ENCODE results near the gene DUSP22. TPM values are rescaled to one million over a fixed set of nuclear protein-coding genes. Genes with fewer than 3 reads are reported as not detected.

DUSP22 gene
- polyA plus RNA-seq, 1 donor = 25.1 TPM

DNA sequence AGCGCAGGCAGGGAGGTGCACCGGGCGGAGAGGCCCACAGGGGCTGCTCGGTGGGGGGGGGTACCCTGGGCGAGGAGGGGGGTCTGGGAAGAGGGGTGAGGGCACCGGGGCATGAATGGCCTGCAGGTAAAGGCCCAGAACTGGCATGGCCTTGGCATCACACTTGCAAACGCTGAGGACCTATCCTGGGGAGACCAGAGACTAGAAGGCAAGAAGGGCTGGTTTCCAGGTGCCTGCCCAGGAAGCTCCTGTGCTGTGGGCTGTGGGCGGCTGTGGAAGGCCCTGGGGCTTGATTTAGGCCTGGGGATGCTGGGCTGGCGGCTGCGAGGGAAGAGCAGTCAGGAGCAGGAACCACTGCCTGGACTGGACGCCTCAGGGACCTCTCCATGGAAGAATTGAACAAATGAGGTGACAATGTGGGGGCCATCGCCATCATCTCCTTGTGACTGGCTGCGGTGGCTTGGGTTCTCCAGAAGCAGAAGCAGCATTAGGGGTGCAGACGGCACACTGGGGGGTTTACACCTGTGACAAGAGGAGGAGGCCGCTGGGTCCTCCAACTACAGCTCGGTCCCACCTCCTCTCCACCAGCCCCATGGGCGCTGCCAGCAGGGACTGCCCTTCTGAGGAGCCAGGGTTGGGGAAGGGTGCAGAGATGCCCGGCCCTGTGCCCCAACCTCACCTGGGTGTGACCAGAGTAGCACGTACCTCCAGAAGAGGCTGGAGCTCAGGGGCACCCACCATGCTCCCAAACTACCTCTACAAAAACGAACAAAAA, 67.2 kb downstream of the DUSP22 start:
- Histone ChIP-seq H3K4me3 (ENCODE audit: low read length) (no peak overlapping the region), H3K9me3 (ENCODE audit: control insufficient read depth, low read depth, low read length) (peaks cover 13% of the 10 kb centered on the region), H3K27ac (ENCODE audit: low read length) (no peak overlapping the region), H3K4me1 (ENCODE audit: control insufficient read depth, insufficient read depth, low read length) (no peaks in the 10 kb centered on the region), H3K27me3 (ENCODE audit: control insufficient read depth, insufficient read depth, low read length) (no peaks in the 10 kb centered on the region), H3K36me3 (ENCODE audit: control insufficient read depth, insufficient read depth, low read length) (no peaks in the 10 kb centered on the region)
- 83% methylated on average over 1 of the region's 20 CpGs for WGBS (ENCODE audit: insufficient coverage, low lambda C conversion rate)
- no peak for DNase-seq

DNA sequence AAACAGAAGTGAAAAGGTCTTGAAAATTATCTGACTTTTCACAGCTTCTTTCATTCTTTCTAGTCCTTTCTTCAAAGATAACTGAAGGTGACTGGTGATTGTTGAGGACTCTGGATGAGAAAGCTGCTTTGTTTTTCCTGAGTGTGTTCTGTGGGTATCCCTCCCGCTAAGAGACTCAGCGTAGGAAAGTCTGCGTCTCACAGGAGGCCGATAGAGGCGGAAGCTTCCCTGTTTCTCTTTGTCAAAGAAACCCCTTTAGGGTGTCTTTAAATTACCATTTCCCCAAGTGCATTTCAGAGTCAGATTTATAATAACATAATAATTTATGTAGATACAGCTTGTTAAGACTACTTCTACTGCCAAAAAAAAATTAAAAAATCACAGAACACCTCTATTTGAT, 68.1 kb downstream of the DUSP22 start:
- H3K4me1 ChIP-seq (ENCODE audit: control insufficient read depth, insufficient read depth, low read length) = no peaks in the 10 kb centered on the region
- WGBS (ENCODE audit: insufficient coverage, low lambda C conversion rate) = 94% methylated on average over 3 of the region's 5 CpGs
- no peak for DNase-seq
- H3K4me3 ChIP-seq (ENCODE audit: low read length) = no peak overlapping the region
- H3K36me3 ChIP-seq (ENCODE audit: control insufficient read depth, insufficient read depth, low read length) = no peaks in the 10 kb centered on the region
- peaks cover 13% of the 10 kb centered on the region for H3K9me3 ChIP-seq (ENCODE audit: control insufficient read depth, low read depth, low read length)
- H3K27ac ChIP-seq (ENCODE audit: low read length) = no peak overlapping the region
- H3K27me3 ChIP-seq (ENCODE audit: control insufficient read depth, insufficient read depth, low read length) = no peaks in the 10 kb centered on the region

DNA sequence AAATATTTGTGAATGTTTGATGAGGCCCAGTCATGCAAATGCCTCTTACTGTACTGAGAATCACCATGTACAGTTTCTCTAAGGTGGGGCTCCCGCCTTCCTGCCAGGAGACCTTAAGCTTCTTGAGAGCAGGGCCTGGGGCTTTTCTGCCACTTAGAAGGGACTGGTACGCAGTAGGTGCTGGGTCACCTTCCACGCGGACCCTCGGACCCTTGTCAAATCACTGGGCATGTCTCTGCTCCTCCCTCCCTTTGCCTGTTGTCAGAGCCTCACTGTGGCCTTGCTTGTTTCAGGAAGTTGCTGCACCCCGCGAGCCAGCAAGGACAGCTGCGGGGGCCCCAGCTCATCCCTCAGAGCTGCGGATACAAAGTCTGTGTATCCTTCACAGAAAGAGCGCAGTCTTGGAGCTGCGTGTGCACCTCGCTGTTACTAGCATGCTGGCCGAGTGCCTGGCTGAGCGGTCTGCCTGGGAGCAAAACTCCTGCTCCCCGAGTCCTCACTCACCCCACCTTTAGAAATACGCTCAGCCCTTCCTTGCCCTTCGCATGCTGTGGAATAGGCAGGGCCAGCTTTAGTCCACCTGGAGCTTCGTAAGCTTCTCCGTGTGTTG, 68.6 kb downstream of the DUSP22 start:
- H3K9me3 ChIP-seq (ENCODE audit: control insufficient read depth, low read depth, low read length) = peaks cover 13% of the 10 kb centered on the region
- no peak overlapping the region for H3K27ac ChIP-seq (ENCODE audit: low read length)
- no peaks in the 10 kb centered on the region for H3K36me3 ChIP-seq (ENCODE audit: control insufficient read depth, insufficient read depth, low read length)
- H3K27me3 ChIP-seq (ENCODE audit: control insufficient read depth, insufficient read depth, low read length) = peaks cover under 1% of the 10 kb centered on the region
- no peak overlapping the region for H3K4me3 ChIP-seq (ENCODE audit: low read length)
- no peak for DNase-seq
- H3K4me1 ChIP-seq (ENCODE audit: control insufficient read depth, insufficient read depth, low read length) = no peaks in the 10 kb centered on the region
- WGBS (ENCODE audit: insufficient coverage, low lambda C conversion rate) = 88% methylated on average over 2 of the region's 19 CpGs

DNA sequence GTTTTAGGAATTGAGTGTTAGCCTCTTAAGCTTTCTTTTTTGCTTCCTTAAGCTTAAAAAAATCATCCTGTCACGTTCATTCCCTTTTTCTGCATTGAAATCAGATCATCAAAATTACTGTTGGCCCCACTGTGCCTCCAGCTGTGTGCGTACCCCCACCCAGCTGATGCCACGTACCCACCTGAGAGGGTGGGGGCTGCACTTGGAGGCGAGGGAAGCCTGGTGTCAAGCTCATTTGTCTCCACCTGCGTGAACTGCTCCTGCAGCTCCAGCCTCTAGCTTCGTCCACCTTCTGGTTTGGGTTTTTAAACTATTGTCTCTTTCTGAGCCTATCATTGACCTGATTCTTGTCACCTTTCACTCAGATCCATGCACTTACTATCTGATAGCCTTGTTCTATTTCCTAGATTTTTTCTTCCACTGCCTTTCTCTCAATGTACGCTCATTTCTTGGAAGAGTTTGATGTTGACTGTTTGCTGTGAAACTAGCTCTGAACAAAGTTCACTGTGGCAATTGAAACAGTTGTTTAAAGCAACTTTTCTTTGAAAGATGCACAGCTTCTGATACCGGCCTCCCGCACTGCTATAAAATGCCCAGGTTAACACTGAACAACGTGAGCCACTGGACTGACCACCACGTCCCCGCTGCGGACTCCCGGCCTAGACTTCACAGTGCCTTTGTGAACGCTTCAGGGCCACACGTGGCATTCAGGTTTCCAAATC, 69.3 kb downstream of the DUSP22 start:
- Histone ChIP-seq H3K4me3 (ENCODE audit: low read length) (no peak overlapping the region), H3K9me3 (ENCODE audit: control insufficient read depth, low read depth, low read length) (peaks cover 13% of the 10 kb centered on the region), H3K36me3 (ENCODE audit: control insufficient read depth, insufficient read depth, low read length) (no peaks in the 10 kb centered on the region), H3K27ac (ENCODE audit: low read length) (no peak overlapping the region), H3K27me3 (ENCODE audit: control insufficient read depth, insufficient read depth, low read length) (peaks cover 3% of the 10 kb centered on the region), H3K4me1 (ENCODE audit: control insufficient read depth, insufficient read depth, low read length) (no peaks in the 10 kb centered on the region)
- 85% methylated on average over 9 of the region's 16 CpGs for WGBS (ENCODE audit: insufficient coverage, low lambda C conversion rate)
- no peak for DNase-seq

DNA sequence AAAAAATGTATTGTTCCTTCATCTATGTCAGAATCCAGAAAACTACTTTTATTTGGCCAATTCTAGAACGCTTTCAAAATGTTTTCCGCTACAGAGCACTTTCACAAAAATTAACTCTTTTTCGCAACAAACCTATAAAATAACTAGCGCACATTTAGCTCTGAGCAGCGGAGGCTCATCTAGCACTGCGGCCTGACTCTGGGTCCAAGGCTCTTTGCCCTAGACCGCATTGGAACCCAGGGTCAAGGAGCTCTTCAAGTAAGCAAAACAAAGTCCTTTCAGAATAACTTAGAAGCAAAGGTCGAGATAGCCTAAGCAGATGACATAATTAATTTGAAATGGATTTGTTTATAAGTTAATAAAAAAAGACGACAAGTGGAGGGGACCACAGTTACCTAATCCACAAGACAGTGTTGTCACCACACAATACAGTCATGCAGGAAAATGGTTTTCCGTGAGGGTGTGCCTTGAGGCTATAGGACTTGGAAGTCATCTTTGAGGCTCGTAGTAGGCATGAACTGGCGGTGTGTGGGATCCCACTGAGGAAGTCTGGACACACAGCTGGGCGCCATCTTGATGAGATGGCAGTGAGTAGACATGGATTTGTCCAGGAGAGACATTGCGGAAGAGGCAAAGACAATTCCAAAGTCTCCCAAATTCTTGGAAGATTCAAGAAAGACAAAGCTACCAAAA, 70.1 kb downstream of the DUSP22 start:
- Histone ChIP-seq H3K27ac (ENCODE audit: low read length) (no peak overlapping the region), H3K27me3 (ENCODE audit: control insufficient read depth, insufficient read depth, low read length) (peaks cover 3% of the 10 kb centered on the region), H3K9me3 (ENCODE audit: control insufficient read depth, low read depth, low read length) (peaks cover 10% of the 10 kb centered on the region), H3K4me3 (ENCODE audit: low read length) (no peak overlapping the region), H3K4me1 (ENCODE audit: control insufficient read depth, insufficient read depth, low read length) (no peaks in the 10 kb centered on the region), H3K36me3 (ENCODE audit: control insufficient read depth, insufficient read depth, low read length) (no peaks in the 10 kb centered on the region)
- no peak for DNase-seq
- WGBS (ENCODE audit: insufficient coverage, low lambda C conversion rate) = 86% methylated on average over 7 of the region's 14 CpGs

DNA sequence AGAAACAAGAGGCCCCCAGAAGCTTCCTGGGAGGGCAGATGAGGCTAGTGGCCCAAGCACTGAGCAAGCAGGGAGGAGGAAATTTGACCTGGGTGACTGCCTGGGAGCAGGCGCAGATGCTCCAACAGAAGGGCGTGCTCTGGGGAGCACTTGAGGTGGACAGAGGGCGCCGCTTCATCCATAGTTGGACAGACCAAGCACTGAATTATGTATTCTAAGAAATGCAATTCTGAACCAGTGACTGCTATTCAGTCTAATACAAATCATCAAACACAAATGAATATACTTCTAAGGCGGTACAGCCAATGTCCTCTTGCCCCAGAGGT, 70.6 kb downstream of the DUSP22 start:
- no peak overlapping the region for H3K27ac ChIP-seq (ENCODE audit: low read length)
- H3K4me3 ChIP-seq (ENCODE audit: low read length) = no peak overlapping the region
- no peak for DNase-seq
- 88% methylated on average over 1 of the region's 5 CpGs for WGBS (ENCODE audit: insufficient coverage, low lambda C conversion rate)
- peaks cover 10% of the 10 kb centered on the region for H3K9me3 ChIP-seq (ENCODE audit: control insufficient read depth, low read depth, low read length)
- no peaks in the 10 kb centered on the region for H3K36me3 ChIP-seq (ENCODE audit: control insufficient read depth, insufficient read depth, low read length)
- peaks cover 3% of the 10 kb centered on the region for H3K27me3 ChIP-seq (ENCODE audit: control insufficient read depth, insufficient read depth, low read length)
- H3K4me1 ChIP-seq (ENCODE audit: control insufficient read depth, insufficient read depth, low read length) = no peaks in the 10 kb centered on the region

DNA sequence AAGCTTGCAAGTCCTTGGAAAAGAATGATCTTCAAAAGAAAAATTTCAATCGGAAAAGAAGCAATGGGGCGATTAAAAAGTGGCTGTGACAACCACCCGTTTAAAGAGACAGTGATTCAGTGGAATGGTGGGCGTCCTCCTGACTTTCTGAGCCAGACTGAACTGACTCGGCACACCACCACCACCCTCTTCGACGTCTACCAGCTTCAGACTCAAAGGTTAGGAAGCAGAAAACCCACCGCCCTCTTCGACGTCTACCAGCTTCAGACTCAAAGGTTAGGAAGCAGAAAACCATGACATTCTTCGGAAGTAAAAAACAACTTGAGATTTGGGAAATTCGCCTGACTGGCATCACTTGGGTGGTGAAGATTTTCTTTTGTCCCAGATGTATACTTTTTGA, 71.0 kb downstream of the DUSP22 start:
- Histone ChIP-seq H3K4me1 (ENCODE audit: control insufficient read depth, insufficient read depth, low read length) (no peaks in the 10 kb centered on the region), H3K27me3 (ENCODE audit: control insufficient read depth, insufficient read depth, low read length) (peaks cover 3% of the 10 kb centered on the region), H3K27ac (ENCODE audit: low read length) (no peak overlapping the region), H3K4me3 (ENCODE audit: low read length) (no peak overlapping the region), H3K36me3 (ENCODE audit: control insufficient read depth, insufficient read depth, low read length) (no peaks in the 10 kb centered on the region), H3K9me3 (ENCODE audit: control insufficient read depth, low read depth, low read length) (peaks cover 10% of the 10 kb centered on the region)
- no peak for DNase-seq
- 92% methylated on average over 11 of the region's 12 CpGs for WGBS (ENCODE audit: insufficient coverage, low lambda C conversion rate)

DNA sequence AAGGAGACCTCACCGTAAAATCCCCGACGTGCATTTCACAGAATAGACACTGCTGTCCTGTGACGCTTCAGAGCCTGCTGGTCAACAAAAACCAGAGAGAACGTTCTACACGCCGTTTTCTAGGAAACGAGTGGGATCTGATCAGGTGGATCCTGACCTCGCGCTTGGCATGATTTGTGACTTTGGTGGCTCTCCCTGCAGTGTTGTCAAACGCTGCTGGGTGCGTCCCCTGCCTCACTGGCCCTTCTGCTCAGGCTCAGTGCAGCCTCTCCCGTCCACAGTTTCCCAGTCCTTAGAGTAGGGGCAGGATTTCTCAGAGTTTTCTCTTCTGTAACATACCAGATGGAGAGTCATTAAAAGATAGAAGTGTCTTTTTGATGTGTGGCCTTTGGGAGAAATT, 71.6 kb downstream of the DUSP22 start:
- H3K27me3 ChIP-seq (ENCODE audit: control insufficient read depth, insufficient read depth, low read length) = peaks cover 3% of the 10 kb centered on the region
- no peak for DNase-seq
- WGBS (ENCODE audit: insufficient coverage, low lambda C conversion rate) = no CpG with 5 or more reads among the region's 13 CpGs
- no peak overlapping the region for H3K4me3 ChIP-seq (ENCODE audit: low read length)
- no peaks in the 10 kb centered on the region for H3K36me3 ChIP-seq (ENCODE audit: control insufficient read depth, insufficient read depth, low read length)
- no peak overlapping the region for H3K27ac ChIP-seq (ENCODE audit: low read length)
- H3K4me1 ChIP-seq (ENCODE audit: control insufficient read depth, insufficient read depth, low read length) = no peaks in the 10 kb centered on the region
- H3K9me3 ChIP-seq (ENCODE audit: control insufficient read depth, low read depth, low read length) = peaks cover 10% of the 10 kb centered on the region

DNA sequence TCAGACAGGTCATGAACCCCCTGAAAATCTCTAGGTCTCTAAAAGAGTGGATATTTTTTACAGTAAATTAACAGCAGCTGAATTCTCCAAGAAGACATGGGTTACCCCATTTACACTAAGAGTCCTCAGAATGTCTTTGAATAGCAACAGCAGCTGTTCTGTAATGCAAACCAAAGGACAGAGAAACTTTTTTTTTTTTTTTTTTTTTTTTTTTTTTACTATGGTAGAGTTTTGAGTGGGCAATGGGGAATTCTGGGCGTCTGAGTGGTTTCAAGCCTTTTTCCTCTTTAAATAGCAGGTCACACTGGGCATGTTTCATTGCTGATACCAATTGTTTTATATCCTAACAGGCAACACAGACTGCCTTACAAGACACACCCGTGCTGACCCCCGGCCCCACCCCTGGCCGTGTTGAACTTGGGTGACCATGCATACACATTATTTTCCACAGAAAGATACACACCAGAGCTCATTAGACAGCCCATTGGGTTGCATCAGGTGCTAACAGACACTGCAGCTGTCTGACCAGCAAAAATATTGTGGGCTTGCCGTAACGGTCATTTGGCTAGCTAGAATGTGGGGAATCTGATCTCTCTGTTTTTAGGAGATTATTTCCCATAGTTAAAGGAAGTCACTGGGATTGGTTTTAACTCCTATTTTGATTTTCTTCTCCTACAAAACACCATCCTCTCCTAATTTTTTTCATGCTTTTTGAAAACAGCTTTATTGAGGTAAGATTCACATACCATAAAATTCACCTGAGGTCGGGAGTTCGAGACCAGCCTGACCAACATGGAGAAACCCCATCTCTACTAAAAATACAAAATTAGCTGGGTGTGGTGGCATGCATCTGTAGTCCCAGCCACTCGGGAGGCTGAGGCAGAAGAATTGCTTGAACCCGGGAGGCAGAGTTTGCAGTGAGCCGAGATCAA, 72.6 kb downstream of the DUSP22 start:
- Histone ChIP-seq H3K27ac (ENCODE audit: low read length) (no peak overlapping the region), H3K4me3 (ENCODE audit: low read length) (no peak overlapping the region), H3K4me1 (ENCODE audit: control insufficient read depth, insufficient read depth, low read length) (no peaks in the 10 kb centered on the region), H3K36me3 (ENCODE audit: control insufficient read depth, insufficient read depth, low read length) (no peaks in the 10 kb centered on the region), H3K27me3 (ENCODE audit: control insufficient read depth, insufficient read depth, low read length) (peaks cover 6% of the 10 kb centered on the region), H3K9me3 (ENCODE audit: control insufficient read depth, low read depth, low read length) (peaks cover 3% of the 10 kb centered on the region)
- WGBS (ENCODE audit: insufficient coverage, low lambda C conversion rate) = no CpG with 5 or more reads among the region's 11 CpGs
- no peak for DNase-seq
